GM18909 (cell line): ENCODE results near the gene SLC6A11.

ENCODE experiments used
- ATAC-seq: cut with Tn5 transposase; IDR thresholded peaks from one replicate; pipeline ENCODE4 v1.9.1; 2021; ENCODE audit warnings: mild to moderate bottlenecking; ENCODE audit not compliant: unreplicated experiment, poor library complexity

Gene SLC6A11

DNA sequence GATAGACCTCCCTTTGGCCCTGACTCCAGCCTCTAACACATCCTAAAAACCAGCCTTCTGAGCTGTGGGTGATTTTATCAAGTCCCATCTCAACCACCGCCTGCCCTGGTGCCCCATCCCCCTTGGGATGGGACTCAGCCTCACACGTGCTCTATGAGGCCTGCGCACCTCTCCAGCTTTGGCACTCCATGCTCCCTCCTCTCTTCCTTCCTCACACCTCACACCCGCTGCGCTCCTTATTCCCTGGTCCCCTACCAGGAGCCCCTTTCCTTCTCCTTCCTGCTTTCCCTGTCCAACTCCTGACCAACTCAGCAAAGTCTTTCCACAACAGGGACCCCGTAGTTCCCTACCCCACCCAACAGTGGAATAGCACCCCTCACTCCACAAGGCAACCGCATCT is 158.1 kb downstream of the SLC6A11 start:
- no peak for ATAC-seq

DNA sequence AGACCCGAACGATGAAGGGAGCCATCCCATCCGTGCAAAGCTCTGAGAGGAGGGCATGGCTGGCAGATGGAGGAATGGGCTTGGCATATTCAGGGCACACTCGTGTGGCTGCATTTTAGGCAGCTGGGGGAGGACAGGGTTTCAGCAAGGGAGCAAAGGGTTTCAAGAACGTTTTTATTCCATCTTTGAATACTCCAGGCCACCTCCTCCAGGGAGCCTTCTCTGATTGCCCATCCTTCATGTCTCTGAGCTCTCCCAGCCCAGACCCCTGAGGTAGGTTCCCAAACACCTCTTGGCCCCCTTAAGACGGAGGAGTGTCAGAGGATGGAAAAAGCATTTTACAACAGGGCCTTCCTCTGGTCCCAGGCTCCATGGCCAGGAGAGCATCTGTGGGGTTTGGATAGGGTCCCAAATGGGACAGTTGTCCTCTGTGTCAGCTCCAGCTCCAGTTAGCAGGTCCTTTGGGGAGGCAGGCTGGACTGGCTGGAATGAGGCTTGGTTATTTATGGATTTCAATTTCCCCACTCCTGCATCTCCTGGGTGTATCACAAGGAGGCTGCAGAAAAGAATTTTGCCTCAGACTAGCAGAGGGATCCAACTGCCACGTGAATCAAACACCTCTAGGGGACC is 158.8 kb downstream of the SLC6A11 start:
- ATAC-seq = no peak

DNA sequence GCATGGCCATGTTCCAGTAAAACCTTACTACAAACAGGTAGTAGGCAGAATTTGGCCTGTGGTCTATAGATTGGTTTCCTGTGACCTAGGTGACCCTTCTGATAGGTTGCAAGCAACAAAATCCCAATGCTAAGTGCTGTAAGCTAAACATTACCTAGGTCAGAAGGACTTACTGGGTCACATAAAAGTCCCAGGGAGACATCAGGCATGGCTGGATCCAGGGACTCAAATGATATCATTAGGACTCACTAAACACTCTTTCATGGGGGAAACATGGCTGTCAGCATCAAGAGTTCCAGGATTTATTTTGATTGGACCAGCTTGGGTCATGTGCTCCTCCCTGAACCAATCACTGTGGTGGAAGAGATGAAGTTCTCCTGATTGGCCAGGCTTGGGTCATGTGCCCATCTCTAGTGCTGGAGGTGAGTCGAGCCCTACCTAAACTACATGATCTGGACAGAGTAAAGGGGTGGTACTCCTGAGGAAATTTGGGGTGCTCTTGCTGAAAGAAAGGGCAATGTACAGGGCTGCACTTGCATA is 159.7 kb downstream of the SLC6A11 start:
- no peak for ATAC-seq

DNA sequence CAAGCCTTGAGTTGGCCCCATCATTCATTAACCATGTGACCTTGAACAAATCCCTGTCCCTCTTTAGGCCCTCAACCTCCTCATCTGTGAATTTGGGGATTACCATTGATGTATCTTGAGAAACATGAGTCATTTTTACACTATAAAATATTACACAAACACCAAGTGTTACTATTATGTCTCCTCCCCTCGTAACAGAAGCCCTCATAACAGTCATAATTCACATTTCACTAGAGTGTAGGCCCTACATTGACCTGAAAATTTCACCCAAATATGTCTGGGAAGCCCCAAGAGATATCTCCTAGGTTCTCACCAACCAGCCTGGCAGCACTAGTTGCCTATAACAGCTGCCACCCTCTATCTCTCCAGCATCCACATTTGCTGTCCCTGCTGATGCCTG is 160.7 kb downstream of the SLC6A11 start:
- no peak for ATAC-seq

DNA sequence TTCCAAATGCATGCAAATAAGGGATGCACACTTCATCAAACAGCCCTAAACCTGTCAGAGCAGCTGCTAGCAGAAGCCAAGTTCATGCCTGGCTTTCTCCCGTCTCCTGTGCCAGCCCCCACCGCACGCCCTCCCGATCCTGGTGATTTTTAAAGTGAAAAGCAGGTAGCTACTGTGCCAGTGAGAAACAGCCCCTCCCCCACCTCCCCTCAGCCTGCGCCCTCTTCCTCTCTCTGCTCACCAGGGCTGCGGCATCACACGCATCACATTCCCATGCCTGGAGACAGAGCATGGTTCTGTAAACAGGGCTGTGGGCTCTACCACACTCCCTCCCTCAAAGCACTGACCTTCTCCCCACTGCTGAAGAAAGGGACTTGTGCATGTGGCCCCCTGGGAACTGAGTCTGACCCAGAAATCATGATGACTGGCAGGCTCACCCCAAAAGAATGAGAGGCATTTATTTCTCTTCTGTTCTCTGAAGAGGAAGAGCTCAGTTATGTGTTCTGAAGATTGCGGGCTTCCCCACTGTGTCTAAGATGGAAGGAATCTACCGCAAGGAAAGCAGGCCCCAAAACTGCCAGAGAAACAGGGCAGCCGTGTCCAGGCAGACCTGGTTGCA is 162.0 kb downstream of the SLC6A11 start:
- ATAC-seq = no peak

DNA sequence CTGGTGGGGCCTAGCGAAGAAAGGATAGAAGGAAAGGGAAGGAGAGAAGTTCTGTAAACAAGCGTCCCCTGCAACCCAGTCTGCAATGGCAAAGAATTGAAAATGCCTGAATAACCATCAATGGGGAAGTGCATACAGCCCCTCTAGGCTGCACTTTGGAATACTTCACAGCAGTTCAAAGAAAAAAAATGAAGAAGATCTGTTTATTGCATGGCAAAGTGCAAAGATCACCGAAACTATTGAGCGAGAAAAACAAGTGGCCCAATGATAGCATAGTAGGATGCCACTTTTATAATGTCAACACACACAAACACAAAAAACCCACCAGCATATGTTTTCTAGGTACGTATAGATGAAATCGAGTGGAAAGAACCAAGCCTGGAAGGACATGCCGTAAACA is 162.9 kb downstream of the SLC6A11 start:
- ATAC-seq = no peak

DNA sequence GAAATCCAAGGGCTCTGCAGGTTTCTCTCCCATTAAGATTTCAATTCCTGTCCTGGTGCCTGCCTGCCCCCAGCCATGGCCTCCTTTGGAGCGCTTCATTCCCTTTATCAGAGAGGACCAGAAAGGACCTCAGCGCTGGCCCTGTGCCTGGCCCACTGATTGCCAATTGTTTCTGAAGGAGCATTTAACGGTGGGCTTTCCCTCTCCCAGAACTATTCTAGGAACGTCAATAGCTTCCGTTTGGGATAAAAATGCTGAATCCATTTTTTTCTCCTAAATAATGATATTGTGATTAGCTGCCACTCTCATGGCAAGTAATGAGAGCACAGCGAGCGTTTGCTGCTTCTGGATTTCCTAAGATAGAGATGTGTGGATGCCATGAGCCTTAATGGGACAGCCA is 164.3 kb downstream of the SLC6A11 start:
- no peak for ATAC-seq

DNA sequence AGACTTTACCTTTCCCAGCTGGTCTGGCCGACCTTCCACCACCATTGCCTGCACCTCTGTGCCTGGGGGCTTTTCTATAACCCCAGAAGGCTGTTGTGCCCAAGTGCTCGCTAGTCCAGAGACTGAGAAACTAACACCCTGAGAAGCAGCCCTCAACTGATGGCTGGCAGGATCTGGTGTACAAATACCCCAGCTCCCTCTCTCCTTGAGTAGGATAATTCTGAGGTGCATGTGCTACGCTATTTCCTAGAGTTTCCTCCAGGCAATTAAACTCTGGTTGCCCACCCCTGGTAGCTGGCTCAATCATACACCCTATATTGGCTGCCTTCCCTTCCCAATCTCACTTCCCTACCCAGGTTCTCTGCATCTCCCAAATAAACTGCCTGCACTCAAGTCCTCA is 165.0 kb downstream of the SLC6A11 start:
- ATAC-seq = no peak

DNA sequence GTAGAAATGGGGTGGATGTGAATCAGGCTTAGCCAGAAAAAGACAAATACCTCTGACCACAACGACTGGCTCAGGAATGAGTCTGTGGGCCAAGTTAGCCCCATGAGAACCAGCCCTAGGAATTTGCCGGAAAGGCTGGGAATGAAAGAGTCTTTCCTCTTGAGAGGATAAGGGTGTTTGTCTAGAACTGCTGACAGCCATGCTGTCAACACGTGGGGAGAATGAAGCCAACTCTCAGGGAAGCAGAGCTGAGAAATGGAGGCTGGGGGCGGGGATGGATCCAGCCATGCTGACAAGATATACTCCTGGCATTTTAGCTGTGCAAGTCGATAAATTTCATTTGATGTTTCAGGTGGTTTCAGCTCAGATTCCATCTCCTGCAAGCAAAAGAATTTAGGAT is 165.9 kb downstream of the SLC6A11 start:
- ATAC-seq = no peak

DNA sequence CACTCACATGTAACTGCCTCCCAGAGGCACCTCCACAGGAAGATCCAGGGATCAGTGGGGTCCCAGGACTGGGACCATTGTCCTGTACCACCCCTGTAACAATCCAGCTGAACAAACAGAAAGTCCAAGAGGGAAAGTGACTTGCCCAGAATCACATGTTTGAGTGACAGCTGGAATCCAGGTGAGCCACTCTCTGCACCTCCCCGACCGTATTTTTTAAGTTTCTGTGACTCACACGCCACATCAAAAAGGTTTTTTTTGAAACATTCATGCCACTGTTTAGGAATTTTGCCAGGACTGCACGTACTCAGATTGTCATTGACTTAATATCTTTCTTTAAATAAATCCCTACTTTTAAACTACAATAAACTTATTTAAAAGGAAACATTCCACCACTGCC is 166.8 kb downstream of the SLC6A11 start:
- ATAC-seq = no peak

DNA sequence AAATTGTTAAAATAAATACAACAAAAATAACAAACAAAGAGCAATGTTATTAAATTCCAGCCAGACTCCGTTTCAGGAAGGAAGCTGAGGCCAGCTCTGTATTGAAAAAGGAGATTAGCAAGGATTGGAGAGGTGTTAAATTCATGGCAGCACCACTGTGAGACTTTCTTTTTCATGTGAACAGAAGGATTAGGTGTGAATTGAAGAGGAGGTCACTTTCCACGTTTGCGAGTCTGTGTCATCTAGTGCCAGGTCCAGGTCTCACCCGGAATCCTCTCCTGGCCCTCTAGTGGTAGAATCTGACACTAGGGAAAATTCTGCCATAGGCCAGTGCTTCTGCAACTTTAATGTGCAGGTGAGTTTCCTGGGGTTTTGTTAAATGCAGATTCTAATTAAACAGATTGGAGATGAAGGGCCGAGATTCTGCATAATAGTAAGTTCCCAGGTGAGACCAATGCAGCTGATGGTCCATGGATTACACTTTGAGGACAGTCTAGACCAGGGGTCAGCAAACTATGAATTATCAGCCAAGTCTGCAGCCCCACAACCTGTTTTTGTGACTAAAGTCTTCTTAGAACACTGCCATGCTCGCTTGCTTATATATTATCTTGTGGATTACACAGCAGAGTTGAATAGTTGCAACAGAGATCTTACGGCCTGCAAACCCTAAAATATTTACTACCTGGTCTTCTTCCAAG is 167.3 kb downstream of the SLC6A11 start:
- no peak for ATAC-seq

DNA sequence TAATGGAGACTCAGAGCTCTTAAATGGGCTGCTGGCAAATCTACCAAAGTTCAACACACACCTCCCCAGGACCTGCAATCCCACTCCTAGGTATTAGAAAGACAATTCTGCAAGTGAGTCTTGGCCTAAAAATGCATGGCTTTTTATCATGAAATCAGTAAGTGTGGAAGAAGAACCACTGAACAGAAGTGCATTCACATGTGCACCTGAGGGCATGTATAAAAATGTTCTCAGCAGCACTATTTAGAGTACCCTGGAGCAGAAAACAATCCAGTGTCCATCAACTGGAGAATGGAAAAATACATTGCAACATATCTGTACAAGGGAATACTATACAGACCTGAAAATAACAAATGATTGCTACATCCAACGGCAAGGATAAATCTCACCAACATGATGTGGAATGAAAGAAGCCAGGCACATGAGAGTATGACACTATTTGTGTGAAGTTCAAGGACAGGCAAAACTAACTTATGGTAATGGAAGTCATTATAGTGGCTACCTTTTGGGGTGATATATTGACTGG is 168.4 kb downstream of the SLC6A11 start:
- ATAC-seq = no peak

DNA sequence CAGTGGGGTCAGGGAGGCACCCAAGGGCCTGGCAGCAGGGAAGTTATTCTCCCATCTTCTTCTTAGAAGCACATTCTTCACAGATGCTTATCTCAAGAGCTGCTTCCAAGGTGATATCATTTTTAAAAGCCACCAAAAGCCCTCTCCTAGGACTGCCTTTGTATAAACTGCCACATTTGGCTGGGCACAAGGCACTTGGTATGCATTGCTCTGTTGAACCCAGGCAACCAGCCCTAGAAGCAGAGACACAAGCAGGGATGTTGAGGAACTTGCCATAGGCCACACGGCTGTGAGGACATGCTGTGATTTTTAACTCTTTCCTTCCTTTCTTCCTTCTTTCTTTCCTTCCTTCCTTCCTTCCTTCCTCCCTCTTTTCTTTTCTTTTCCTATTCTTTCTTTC is 169.2 kb downstream of the SLC6A11 start:
- ATAC-seq = no peak

DNA sequence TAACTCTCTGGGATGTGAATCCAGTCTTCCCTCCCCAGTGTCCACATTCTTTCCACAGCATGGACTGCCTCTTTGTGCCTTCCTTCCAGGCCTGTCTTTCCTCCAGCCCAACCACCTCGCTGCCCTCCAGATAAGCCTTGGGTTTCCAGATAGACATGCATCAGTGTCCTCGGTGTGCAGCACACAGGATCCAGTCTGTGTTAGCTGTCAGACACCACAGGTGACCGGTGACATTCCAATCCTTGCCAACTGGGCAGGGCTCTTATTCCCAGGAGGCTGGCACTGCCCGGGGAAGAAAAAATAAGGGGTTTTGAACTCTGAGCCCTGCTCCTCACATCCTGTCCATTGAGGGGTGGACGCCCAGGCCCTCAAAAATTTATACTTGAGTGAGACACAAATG is 170.6 kb downstream of the SLC6A11 start:
- no peak for ATAC-seq

DNA sequence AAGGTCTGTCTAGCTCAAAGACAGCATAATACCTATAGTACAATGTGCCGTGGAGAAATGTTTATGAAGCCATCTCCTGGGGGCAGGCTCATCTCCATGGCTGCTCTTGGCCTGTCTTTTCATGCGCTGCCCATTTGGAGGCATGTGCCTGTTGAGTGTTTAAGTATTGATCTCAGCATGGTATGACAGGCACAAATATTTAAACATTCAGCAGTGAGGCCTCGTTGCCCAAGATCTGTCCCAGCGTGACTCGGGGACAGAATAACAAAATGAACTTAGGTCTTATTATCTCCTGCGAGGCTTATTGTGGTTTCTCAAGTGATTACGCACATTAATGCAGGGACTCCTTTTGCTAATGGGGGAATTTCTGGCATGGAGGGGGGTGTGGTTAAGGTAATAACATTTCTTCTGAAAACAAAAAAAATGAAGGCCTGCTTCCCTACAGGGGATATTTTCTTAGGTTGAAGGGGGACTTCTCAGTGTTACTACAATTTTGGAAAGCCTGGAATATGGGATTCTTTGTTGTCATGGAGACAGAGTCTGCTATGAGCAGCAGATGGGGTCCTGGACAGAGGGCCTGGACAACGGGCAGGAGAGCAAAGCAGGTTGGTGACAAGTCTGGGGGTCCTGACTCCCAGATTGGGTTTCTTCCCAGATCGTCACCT is 172.1 kb downstream of the SLC6A11 start:
- ATAC-seq = no peak

DNA sequence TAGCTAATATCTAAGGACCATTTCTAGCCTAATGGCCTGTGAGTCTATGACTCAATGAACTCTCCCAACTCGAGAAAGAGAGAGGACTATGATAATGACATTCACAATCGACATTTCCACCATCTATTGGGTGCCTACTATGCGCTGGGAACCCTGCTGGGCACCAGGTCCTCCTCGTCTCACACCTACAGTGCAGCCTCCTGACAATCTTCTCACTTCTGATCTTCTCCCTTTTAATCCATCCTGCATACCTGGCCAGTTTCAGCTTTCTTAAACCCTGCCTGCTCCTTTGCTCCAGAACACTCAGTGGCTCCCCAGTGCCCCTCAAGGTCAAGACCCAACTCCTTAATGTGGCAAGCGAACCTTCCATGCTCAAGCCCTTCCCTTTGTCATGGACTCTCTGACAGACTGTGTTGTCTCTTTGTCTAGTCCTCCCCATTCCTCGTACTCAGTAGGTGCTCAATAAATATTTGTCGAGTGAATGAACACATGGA is 173.0 kb downstream of the SLC6A11 start:
- no peak for ATAC-seq
